GM19395 (cell line): ENCODE results near the gene ETV4.

Experiments used
- ATAC-seq: cut with Tn5 transposase; IDR thresholded peaks from one replicate; pipeline ENCODE4 v1.9.1; 2021; ENCODE audit warnings: mild to moderate bottlenecking, moderate library complexity; ENCODE audit not compliant: unreplicated experiment

The ETV4 gene

DNA sequence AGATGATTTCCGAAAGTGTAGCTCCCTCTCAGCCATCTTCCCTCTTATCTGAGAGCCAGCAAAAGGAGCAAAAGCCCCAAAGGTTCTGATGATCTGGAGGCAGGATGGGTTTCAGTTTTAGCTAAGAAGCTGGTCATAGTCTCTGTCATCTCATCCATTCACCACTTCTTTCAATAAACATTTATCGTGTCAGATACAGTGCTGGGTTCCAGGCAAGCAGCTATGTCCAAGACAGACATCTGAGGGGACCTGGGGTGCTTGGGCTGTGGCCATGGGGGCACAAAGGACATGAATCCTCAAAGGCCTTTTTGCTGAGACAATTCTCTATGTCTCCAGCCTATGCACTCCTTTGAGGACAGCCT, 1.0 kb upstream of the ETV4 start:
- ATAC-seq: no peak

DNA sequence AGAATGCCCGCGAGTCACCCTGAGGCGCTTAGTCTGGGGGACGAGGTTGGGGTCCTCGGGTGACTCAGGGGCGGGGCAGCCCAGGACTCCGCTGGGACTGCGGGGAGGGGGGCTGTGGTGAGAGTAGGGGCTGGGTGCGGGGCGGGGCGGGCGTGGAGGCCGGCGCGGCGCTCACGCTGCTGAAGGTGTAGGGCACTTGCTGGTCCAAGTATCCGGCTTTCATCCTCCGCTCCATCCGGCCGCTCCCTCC, 832 bp downstream of the ETV4 start:
- ATAC-seq: no peak

DNA sequence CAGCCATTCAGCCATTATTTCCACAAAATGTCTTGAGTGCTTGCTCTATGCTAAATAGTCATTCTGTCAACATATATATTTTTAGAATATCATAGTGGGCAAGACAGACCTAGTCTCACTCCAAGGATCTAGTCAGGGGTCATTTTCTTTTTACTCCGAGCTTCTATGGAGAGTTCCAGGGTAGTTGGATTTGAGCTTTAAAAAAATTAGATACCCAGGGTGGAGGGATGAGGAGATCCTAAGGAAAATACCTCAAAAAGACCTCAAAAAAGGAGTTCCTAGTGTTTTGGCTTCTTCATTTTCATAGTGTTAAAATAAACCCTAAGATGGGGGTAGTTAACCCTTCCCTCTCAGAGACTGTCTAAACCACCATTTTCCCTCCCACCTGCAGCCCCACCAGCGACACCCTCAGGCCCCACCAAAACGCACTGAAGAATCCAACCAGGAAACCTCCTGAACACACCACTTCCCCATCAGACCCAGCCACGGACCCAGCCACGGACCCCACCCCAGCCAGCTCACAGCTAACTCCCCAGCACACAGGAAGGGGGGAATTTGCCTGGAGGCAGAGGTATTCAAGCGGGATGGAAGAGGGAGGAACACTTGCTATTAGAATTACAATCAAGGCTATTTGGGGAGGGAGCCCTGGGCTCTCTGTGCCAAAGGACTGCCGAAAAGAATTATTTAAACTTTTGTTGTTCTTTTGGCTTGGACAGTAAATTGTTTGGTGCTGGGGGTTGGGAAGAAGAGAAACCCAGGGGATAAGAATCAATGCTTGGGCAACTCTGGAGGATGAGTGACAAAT, 2.2 kb downstream of the ETV4 start:
- ATAC-seq: no peak

DNA sequence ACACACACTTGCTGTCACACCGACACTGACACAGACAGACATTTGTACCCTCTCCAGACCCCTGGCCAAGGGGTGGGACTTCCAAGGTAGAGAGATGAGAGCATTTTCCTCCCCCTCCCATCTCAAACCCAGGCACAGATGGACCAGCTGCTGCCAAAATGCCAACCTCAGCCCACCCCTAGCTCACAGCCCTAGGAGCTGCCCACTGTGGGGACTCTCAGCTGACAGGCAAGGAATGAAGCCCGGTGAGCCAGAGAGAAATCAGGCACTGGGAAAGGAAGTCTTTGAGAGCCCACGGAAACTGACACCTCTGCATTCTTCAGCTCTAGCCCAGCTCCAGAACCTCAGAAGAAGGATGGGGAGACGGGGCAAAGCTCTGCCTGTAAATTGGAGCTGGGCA, 2.8 kb downstream of the ETV4 start:
- ATAC-seq: no peak

DNA sequence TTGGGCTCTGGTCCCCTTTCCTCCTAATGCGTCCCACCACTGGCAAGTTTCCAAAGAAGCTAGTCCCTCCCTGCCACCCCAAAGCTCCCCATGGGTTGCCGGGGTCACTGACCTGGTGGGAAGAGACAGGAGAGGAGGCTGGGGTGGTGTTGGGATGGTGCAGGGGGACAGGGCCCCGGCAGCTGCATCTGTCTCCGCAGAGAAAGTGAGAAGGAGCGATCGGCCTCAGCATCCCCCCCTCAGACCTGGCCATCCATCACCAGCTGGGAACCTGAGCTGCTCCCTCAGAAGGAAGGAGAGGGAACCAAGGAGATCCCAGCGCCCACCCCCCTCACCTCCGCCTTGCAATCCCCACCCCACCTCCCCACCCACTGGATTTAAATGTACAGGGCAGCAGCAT, 3.3 kb downstream of the ETV4 start:
- no peak for ATAC-seq

DNA sequence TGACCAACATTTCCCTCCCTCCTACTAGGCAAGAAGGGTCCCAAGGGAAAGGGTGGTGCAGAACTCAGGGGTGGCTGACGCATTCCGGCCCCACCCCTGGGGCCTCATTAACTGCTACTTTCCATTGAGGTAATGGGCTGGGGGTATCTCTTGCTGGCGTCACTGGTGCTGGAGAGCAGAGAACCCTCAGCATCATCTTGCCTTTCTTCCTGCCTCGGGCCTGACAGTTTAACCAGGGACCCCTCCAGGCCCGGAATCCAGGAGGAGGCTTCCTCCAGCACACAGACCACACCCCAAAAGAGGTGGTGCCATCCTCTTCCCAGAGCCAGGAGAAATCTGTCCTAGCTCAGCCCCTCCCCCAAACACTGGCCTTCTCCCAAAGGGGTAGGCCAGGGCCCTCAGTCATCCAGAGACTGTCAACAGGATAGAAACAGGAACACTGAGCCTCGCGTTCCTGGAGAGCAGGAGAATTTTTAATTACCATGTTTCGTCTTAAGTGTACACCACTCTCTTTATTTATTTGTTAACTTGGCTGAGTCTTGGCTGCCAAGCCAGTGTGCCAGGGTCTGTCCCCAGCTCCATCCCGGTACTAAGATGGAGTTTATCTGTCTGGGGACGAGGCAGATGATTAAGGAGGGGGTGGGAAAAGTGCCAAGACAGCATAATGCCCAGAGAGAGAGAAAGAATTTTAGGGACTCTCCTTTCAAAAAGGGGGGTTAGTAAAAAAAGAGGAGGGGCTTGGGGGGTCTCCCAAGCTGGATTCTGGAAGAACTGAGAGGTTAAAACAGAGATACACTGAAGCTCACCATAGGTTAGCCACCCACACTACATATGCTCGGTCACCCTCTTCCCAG, 5.1 kb downstream of the ETV4 start:
- no peak for ATAC-seq

DNA sequence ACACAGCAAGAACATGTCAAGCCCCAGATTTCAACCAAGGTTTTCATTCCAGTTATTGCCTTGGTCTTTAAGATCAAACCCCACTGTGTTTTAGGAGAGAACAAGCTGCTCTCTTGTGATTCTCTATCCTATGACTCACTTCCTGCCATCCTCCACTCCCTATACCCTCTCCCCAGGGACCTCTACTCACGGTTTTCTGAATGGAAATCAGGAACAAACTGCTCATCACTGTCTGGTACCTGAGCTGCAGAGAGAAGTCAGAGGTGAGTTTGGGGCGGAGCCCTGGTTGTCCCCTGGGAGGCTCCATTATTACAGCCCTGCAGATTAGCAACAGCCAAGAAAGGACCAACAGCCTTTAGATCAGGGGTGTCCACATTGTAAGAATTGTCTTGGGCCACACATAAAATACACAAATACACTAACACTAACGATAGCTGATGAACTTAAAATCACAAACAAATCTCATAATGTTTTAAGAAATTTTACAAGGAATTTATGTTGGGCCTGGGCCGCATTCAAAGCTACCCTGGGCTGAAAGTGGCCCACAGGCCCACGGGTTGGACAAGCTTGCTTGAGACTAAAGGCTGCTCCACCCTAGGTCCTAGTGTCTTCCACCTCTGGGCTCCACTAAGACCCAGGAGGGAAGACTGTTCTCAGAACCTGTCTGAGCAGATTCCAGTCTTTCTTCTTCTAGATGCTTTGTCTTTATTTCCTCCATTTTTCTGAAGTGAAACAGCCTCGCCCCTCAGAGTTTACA, 9.7 kb downstream of the ETV4 start:
- no peak for ATAC-seq

DNA sequence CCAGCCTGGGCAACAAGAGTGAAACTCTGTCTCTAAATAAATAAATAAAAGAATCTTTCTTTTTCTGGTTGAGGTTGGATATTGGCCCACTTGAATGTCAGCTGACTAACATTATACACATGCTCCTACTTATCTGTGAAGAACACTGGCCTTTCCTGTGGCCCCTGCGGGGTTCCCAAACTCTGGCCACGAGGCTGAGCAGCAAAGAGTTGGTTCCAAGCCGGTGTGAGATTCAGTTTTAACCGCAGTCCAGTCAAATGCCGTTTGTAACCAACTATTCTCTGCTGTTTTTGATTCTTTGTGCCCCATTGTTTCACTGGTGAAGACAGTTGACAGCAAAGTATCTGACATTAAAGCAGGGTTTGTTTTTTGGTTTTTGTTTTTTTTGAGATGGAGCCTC, 11.2 kb downstream of the ETV4 start:
- ATAC-seq: no peak

DNA sequence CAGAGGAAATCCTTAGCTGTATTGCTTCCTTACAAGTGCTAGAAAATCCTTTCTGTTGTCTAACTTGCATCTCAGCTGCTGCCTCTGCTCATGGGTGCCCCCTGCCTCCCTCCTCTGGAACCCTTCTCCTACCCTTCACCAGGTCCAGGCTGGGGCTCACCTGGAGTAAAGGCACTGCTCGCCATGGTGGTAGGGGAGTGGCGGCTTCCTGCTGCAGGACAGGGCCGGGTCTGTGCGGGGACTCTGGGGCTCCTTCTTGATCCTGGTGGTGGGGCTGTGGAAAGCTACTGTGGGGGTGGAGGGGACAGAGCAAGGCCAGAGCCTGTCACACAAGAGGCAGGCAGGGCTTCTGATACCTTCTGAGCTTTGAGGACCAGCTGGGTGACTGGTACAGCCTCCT, 12.4 kb downstream of the ETV4 start:
- no peak for ATAC-seq

DNA sequence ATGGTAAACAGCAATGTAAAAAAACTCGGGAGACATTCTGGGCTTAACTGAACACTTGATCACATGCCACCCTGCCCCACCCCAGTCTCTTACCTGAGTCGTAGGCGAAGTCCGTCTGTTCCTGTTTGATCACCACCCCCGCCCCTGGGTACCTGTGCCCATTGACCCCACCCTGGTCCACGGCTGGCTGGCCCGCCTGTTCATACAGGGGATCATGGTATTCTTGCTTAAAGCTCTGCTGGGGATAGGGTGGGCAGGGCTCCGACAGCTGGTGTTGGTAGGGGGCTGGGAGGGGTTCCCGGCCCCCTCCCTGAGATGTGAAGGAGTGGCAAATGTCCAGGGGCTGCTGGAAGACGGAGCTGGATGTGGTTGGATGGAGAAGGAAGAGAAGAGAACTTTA, 13.6 kb downstream of the ETV4 start:
- ATAC-seq: no peak

DNA sequence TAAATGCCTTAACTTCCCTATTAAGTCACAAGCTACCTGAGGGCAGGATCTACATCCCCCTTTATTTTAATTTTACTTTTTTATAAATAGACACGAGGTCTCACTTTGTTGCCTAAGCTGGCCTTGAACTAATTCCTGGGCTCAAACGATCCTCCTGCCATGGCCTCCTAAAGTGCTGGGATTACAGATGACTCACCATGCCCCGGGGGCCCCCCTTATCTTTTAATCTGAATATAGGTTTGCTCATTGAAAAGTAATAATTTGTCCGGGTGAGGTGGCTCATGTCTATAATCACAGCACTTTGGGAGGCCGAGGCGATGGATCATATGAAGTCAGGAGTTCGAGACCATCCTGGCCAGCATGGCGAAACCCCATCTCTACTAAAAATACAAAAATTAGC, 14.2 kb downstream of the ETV4 start:
- no peak for ATAC-seq

DNA sequence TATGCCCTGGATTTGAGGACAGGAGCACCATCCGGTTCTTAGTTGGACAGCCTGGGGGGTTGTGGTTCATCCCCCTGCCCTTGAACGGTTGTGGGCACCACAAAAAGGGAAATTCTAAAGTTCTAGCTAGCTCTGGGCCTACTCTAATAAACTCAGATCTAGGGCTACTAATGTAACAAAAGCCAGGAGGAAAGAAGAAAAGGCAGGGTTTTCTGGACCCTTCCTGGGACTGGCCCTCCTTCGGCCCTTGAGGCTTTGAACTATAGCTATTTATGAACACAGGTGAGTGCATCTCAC, 15.1 kb downstream of the ETV4 start:
- no peak for ATAC-seq

DNA sequence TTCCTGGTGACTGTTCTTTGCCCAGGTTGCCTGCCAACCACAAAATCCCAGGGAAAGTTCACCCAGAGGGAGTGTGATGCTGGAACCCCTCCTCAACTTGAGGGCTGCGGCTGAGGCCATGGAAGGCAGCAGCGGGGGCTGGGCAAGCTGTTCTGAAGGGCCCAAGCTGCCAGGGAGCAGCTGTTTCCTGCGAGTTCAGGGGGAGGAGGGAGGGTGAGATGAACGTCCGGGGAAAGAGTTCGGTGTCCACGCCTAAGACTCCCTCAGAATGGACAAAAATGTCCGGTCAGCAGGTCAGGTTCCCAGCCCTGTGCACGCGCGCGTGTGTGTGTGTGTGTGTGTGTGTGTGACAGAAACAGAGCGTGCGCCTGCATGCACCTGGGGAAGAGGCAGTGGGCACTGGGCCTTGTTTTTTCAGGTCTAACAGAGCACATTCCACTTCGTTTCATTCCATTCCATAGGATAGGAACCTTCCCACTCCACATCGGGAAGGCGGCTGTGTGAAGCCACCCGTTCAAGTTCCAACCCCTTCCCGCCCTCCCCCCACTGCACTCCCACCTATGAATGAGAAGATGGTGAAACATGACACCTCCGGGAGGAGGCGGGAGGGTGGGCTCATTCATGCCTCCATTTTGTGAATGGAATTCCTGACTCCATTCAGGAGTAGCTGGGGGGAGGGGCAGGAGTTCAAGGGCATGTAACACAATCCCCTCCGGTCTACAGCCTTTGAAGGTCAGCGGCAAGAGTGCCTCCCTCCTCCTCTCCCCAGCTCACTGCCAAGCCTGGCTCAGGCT, 15.7 kb downstream of the ETV4 start:
- ATAC-seq: no peak

DNA sequence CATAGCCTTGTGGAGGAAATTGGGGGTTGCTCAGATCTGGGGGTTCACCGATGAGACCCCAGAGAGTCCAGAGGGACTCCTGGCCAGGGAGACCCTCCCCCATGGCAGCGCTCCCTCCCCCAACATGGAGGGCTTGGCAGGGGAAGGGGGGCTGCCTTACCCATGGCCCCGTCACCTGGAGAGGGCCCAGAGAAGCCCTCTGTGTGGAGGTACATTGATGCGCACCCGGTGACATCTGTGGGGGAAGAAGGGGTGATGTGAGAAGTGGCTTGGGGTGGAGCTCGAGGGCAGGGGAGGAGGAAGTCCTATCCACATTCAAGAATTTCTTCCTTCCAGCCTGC, 16.2 kb downstream of the ETV4 start:
- ATAC-seq: no peak

DNA sequence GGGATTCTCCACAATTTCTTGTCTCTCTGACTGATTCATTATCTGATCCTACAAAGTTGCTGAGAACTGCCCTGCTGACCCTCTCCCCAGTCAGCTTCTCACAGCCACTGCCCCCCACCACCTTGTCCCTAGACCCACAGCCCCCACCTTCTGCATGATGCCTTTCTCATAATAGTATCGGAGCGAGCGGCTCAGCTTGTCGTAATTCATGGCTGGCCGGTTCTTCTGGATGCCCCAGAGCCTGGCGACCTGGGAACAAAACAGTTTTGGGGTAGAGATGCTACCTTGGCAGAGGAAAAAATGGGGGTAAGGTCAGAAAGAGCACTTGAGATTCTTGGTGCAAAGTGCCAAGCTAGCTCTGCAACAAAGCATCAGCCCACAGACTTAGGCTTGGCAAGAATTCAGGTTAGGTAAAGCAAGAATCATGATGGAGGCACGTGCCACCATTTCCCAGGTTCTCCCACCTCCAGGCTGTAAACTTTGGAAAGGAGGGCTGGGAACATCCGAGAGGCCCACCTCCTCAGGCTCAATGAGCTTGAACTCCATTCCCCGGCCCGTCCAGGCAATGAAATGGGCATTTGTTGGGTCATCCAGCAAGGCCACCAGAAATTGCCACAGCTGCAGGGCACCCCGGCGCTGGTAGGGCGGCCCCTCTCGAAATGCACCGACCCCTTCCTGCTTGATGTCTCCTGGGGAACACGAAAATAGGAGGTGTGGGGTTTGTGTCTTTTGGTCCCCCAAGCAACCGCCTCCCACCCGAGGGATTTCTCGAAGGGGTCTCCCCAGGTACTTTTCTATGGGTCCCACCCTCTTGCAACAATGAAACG, 16.9 kb downstream of the ETV4 start:
- no peak for ATAC-seq

DNA sequence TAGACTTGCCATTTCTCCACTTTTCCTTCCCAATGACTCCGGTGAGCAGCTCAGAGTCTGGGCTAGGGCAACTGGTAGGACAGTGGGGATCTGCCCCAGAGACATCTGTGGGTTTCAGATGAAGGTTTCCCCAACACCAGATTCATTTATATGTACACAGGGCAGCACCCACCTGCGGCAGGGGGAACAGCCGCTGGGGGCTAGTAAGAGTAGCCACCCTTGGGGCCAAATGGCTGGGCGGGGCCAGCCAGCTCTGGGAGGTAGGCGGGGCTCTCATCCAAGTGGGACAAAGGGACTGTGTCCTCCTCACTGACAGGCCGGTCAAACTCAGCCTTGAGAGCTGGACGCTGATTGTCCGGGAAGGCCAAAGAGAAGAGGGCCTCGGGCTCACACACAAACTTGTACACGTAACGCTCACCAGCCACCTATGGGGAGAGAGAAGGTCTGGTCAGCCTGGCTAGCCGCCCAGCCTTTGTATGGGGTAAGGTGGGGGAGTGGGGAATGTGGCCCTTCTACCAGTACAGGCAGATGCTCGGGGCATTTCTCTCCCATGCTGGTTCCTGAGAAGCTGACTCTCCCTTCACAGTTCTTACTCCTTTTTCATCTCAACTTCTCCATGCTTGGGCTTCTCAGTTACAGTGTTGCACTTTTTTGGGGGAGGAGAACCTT, 17.7 kb downstream of the ETV4 start:
- ATAC-seq: no peak

DNA sequence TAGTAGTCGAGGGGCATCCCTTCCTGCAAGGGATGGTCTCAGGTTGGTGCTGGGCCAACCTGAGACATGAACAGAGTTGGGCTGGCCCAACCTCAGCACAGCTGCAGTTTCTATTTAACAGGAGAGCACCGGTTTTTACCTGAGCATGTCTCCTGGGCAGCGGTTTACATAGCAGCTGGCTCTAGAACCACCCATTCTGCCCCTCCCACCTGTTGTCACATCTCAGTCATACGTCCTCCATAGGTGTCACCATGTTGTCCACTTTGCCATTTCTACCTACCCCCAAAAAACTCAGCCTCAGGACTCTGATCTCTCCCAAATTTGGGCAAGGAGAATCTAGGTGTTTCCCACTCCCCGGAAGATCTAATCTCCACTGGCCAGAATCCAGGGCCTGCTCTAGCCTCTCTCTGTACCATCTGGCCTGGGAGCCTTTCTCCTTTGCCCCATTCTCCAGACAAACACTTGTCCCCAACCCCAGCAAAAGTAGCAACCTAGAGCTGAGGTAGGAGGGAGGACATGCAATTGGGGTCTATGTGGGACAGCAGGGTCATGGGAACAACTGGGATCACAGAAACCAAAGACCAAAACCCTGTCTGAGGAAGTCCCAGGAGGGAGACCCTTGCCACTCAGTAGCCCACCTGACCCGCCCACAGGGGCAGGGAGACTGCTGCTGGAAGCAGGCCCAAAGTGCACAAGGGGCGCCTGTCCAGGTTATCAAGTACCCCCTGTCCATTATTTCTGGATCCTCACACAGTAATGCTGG, 19.1 kb downstream of the ETV4 start:
- ATAC-seq: no peak

DNA sequence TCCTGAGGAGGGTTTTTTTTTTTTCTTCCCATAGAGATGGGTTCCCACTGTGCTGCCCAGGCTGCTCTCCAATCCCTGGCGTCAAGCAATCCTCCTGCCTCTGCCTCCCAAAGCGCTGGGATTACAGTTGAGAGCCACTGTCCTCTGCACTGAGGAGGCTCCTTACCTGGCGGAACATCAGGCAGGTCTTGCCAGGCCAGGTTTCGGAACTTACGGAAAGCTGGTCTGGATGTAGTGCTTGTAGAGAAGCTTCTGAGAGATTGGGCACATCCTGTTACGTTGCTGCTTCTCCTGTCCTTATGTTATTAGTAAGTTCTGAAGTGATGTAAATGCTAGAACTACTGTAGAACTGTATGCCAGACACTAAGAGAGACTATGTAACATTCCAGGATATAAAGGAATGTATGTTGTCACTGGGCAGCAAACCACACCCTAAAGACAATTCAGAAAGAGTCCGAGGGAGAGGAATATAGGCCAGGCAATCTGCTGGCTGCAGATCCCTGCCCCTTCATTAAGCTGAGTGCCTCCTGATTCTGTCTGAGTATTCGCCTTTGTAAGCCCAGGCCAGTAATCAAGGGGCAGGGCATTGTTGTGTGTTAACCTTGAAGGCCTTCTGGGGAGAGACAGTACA, 21.1 kb downstream of the ETV4 start:
- no peak for ATAC-seq

DNA sequence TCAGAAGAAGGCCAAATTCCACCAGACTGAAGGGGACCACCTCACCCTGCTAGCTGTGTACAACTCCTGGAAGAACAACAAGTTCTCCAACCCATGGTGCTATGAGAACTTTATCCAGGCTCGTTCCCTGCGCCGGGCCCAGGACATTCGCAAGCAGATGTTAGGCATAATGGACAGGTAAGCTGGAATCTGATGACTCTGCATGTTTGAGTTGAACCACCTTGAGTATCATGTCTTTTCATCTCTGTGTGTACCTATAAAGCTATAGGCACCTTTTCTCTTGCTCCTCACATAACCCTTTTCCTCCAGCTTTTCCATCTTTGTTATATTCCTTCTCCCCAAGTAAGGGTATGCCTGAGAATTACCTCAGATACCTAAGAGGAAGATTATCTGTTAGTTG, 24.8 kb downstream of the ETV4 start:
- ATAC-seq: no peak
